ENCODE data around the gene GPBP1. TPM values are rescaled to one million over a fixed set of nuclear protein-coding genes. Genes with fewer than 3 reads are reported as not detected.
A peak's percentile ranks its signal among the peaks of the same experiment; 100 is the strongest.

Gene GPBP1
- total and polyA plus RNA-seq, 2 experiments from 2014 or later, result 105 to 109 TPM

GRCh38 chr5:57243286-57244137, 69.7 kb downstream of the GPBP1 start (continued):
- TF ChIP-seq, protein P1, sequence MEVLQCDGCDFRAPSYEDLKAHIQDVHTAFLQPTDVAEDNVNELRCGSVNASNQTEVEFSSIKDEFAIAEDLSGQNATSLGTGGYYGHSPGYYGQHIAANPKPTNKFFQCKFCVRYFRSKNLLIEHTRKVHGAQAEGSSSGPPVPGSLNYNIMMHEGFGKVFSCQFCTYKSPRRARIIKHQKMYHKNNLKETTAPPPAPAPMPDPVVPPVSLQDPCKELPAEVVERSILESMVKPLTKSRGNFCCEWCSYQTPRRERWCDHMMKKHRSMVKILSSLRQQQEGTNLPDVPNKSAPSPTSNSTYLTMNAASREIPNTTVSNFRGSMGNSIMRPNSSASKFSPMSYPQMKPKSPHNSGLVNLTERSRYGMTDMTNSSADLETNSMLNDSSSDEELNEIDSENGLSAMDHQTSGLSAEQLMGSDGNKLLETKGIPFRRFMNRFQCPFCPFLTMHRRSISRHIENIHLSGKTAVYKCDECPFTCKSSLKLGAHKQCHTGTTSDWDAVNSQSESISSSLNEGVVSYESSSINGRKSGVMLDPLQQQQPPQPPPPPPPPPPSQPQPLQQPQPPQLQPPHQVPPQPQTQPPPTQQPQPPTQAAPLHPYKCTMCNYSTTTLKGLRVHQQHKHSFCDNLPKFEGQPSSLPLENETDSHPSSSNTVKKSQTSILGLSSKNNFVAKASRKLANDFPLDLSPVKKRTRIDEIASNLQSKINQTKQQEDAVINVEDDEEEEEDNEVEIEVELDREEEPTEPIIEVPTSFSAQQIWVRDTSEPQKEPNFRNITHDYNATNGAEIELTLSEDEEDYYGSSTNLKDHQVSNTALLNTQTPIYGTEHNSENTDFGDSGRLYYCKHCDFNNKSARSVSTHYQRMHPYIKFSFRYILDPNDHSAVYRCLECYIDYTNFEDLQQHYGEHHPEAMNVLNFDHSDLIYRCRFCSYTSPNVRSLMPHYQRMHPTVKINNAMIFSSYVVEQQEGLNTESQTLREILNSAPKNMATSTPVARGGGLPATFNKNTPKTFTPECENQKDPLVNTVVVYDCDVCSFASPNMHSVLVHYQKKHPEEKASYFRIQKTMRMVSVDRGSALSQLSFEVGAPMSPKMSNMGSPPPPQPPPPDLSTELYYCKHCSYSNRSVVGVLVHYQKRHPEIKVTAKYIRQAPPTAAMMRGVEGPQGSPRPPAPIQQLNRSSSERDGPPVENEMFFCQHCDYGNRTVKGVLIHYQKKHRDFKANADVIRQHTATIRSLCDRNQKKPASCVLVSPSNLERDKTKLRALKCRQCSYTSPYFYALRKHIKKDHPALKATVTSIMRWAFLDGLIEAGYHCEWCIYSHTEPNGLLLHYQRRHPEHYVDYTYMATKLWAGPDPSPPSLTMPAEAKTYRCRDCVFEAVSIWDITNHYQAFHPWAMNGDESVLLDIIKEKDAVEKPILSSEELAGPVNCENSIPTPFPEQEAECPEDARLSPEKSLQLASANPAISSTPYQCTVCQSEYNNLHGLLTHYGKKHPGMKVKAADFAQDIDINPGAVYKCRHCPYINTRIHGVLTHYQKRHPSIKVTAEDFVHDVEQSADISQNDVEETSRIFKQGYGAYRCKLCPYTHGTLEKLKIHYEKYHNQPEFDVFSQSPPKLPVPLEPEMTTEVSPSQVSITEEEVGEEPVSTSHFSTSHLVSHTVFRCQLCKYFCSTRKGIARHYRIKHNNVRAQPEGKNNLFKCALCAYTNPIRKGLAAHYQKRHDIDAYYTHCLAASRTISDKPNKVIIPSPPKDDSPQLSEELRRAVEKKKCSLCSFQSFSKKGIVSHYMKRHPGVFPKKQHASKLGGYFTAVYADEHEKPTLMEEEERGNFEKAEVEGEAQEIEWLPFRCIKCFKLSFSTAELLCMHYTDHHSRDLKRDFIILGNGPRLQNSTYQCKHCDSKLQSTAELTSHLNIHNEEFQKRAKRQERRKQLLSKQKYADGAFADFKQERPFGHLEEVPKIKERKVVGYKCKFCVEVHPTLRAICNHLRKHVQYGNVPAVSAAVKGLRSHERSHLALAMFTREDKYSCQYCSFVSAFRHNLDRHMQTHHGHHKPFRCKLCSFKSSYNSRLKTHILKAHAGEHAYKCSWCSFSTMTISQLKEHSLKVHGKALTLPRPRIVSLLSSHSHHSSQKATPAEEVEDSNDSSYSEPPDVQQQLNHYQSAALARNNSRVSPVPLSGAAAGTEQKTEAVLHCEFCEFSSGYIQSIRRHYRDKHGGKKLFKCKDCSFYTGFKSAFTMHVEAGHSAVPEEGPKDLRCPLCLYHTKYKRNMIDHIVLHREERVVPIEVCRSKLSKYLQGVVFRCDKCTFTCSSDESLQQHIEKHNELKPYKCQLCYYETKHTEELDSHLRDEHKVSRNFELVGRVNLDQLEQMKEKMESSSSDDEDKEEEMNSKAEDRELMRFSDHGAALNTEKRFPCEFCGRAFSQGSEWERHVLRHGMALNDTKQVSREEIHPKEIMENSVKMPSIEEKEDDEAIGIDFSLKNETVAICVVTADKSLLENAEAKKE (CRISPR knock-in tag; IDR thresholded peaks at IDR 0.05), result no peak
- TF ChIP-seq NANOG (IDR thresholded peaks at IDR 0.05; ENCODE audit: borderline replicate concordance) (no peak), ZNF114 (CRISPR knock-in tag; IDR thresholded peaks at IDR 0.05) (no peak), ZNF331 (CRISPR knock-in tag; IDR thresholded peaks at IDR 0.05; ENCODE audit: low read depth) (no peak), JUNB (IDR thresholded peaks at IDR 0.05; ENCODE audit: unreplicated experiment) (no peak), EZH2 (IDR thresholded peaks at IDR 0.05; ENCODE audit: low read depth, unreplicated experiment) (no peak)

DNA sequence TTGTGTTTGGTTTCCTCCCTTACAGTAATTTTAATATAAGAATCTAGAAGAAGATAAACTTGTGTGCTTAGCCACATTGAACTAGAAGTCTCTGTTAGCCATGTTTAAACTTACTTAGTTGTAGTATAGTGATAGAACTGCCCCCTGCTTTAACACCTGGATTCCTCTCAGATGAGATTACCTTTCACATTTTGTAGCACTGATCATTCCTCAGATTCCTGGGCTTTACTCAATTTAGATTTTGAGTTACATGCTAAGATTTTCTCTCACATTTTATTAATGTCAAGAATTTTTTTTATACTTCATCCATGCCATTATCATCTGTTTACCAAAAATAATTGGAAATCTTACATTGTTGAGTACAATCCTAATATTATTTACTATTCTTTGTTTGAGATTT, 70.5 kb downstream of the GPBP1 start:
- Histone ChIP-seq H3F3A (replicated peaks; ENCODE audit: low read depth) (no peaks in the 10 kb centered on the region), H3K27me3 (ENCODE audit: insufficient read depth) (no peaks in the 10 kb centered on the region), H2AFZ (no peak overlapping the region), H3K27ac (ENCODE audit: low read depth) (no peak overlapping the region), H3K4me1 (ENCODE audit: insufficient read depth) (no peaks in the 10 kb centered on the region), H3K36me3 (ENCODE audit: insufficient read depth) (peaks cover 29% of the 10 kb centered on the region), H3K9me2 (ENCODE audit: insufficient read depth) (no peaks in the 10 kb centered on the region), H3K4me2 (no peak overlapping the region), H3K4me3 (no peak overlapping the region), H3K79me2 (replicated peaks; ENCODE audit: insufficient read depth) (peaks cover 21% of the 10 kb centered on the region), H4K20me1 (replicated peaks; ENCODE audit: insufficient read depth) (no peaks in the 10 kb centered on the region; the same call in none of the 2 replicates)
- H3K9me3 Mint-ChIP-seq, result no peaks in the 10 kb centered on the region
- H3K36me3 Mint-ChIP-seq (ENCODE audit: low read depth), result peaks cover 37% of the 10 kb centered on the region
- peak; percentile 23 for DNase-seq (ENCODE audit: low spot score)
- peaks cover 3% of the 10 kb centered on the region; the same call in 1 of the 3 replicates for H3K4me1 Mint-ChIP-seq
- ATAC-seq, result peak; percentile 32; the same call in 2 of the 3 replicates
- H3K27ac Mint-ChIP-seq, result no peak overlapping the region
- H3K27me3 Mint-ChIP-seq (ENCODE audit: insufficient read depth, low read depth, poor library complexity), result peaks cover 2% of the 10 kb centered on the region
- H3K4me3 Mint-ChIP-seq, result no peak overlapping the region
- TF ChIP-seq EZH2phosphoT487 (IDR thresholded peaks at IDR 0.05; ENCODE audit: unreplicated experiment) (no peak), STAT1 (IDR thresholded peaks at IDR 0.05; ENCODE audit: unreplicated experiment) (no peak), EZH2 (IDR thresholded peaks at IDR 0.05; ENCODE audit: low read depth, unreplicated experiment) (no peak)
- TF ChIP-seq, protein P2, sequence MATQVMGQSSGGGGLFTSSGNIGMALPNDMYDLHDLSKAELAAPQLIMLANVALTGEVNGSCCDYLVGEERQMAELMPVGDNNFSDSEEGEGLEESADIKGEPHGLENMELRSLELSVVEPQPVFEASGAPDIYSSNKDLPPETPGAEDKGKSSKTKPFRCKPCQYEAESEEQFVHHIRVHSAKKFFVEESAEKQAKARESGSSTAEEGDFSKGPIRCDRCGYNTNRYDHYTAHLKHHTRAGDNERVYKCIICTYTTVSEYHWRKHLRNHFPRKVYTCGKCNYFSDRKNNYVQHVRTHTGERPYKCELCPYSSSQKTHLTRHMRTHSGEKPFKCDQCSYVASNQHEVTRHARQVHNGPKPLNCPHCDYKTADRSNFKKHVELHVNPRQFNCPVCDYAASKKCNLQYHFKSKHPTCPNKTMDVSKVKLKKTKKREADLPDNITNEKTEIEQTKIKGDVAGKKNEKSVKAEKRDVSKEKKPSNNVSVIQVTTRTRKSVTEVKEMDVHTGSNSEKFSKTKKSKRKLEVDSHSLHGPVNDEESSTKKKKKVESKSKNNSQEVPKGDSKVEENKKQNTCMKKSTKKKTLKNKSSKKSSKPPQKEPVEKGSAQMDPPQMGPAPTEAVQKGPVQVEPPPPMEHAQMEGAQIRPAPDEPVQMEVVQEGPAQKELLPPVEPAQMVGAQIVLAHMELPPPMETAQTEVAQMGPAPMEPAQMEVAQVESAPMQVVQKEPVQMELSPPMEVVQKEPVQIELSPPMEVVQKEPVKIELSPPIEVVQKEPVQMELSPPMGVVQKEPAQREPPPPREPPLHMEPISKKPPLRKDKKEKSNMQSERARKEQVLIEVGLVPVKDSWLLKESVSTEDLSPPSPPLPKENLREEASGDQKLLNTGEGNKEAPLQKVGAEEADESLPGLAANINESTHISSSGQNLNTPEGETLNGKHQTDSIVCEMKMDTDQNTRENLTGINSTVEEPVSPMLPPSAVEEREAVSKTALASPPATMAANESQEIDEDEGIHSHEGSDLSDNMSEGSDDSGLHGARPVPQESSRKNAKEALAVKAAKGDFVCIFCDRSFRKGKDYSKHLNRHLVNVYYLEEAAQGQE (IDR thresholded peaks at IDR 0.05; ENCODE audit: unreplicated experiment), result no peak

Data from GM23338 (cell line).